Measurements from ENCODE around the gene PKP1. TPM values are rescaled to one million over a fixed set of nuclear protein-coding genes. Genes with fewer than 3 reads are reported as not detected.

PKP1 gene
- total RNA-seq, 1 donor from 2014 or later = not detected

DNA sequence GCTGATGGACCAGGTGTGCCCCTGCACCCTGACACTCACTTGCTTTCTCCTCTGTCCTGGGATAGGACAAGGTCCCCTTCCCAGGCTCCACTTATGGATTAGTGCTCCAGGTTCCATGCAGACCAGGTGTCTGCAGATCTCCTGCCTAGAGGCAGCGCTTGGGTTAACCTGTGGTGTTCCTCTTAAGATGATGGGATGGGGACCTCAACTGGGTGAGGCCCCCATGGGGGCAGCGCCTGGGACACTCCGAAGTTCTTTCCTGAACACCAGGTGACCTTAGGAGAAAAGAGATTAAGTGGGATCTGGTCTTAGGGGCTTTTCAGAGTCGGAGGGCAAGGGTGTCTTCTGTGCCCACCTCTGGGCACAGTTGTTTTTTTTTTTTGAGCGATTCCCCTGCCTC is 72.9 kb downstream of the PKP1 start:
- Mint-ChIP-seq H3K4me3 (ENCODE audit: unreplicated experiment) (no peak overlapping the region), H3K36me3 (ENCODE audit: unreplicated experiment) (no peaks in the 10 kb centered on the region), H3K27ac (ENCODE audit: unreplicated experiment) (no peak overlapping the region), H3K9me3 (ENCODE audit: unreplicated experiment) (peaks cover 1% of the 10 kb centered on the region), H3K27me3 (ENCODE audit: unreplicated experiment) (peaks cover 12% of the 10 kb centered on the region), H3K4me1 (ENCODE audit: low read depth, unreplicated experiment) (peaks cover 5% of the 10 kb centered on the region)
- DNase-seq = no peak
- TF ChIP-seq, protein P1, sequence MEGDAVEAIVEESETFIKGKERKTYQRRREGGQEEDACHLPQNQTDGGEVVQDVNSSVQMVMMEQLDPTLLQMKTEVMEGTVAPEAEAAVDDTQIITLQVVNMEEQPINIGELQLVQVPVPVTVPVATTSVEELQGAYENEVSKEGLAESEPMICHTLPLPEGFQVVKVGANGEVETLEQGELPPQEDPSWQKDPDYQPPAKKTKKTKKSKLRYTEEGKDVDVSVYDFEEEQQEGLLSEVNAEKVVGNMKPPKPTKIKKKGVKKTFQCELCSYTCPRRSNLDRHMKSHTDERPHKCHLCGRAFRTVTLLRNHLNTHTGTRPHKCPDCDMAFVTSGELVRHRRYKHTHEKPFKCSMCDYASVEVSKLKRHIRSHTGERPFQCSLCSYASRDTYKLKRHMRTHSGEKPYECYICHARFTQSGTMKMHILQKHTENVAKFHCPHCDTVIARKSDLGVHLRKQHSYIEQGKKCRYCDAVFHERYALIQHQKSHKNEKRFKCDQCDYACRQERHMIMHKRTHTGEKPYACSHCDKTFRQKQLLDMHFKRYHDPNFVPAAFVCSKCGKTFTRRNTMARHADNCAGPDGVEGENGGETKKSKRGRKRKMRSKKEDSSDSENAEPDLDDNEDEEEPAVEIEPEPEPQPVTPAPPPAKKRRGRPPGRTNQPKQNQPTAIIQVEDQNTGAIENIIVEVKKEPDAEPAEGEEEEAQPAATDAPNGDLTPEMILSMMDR (IDR thresholded peaks at IDR 0.05; ENCODE audit: partially characterized antibody, unreplicated experiment) = no peak

DNA sequence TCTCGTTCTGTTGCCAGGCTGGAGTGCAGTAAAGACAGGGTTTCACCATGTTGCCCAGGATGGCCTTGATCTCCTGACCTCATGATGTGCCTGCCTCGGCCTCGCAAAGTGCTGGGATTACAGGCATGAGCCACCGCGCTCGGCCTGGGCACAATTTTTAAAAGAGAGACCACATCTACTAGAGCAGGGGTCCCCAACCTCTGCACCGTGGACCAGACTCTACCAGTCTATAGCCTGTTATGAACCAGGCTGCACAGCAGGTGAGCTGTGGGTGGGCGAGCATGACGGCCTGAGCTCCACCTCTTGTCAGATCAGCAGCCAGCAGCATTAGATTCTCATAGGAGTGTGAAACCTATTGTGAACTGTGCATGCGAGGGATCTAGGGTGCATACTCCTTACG is 73.4 kb downstream of the PKP1 start:
- peaks cover 3% of the 10 kb centered on the region for H3K4me1 Mint-ChIP-seq (ENCODE audit: low read depth, unreplicated experiment)
- H3K36me3 Mint-ChIP-seq (ENCODE audit: unreplicated experiment) = no peaks in the 10 kb centered on the region
- H3K27me3 Mint-ChIP-seq (ENCODE audit: unreplicated experiment) = peaks cover 12% of the 10 kb centered on the region
- no peak for DNase-seq
- peaks cover 1% of the 10 kb centered on the region for H3K9me3 Mint-ChIP-seq (ENCODE audit: unreplicated experiment)
- H3K4me3 Mint-ChIP-seq (ENCODE audit: unreplicated experiment) = no peak overlapping the region
- TF ChIP-seq, protein P1 (IDR thresholded peaks at IDR 0.05; ENCODE audit: partially characterized antibody, unreplicated experiment) = no peak
- H3K27ac Mint-ChIP-seq (ENCODE audit: unreplicated experiment) = no peak overlapping the region

DNA sequence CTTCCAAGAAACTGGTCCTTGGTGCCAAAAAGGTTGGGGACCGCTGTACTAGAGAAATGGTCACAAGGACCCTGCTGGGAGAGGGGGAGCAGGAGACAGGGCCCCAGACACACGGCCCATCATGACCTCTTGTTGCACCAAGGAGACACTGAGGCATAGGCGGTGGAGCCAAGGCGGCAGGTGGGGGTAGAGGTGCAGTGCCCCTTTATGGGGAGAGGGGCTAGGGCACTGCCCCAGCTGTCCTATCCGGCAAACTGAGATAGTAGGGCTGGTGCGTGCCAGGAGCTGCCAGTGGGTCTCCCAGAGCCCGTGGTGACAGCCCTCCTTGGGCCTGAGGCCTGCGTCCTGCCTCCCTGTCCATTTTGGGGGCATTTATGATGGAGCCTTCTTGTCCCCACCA is 73.9 kb downstream of the PKP1 start:
- H3K4me1 Mint-ChIP-seq (ENCODE audit: low read depth, unreplicated experiment) = peaks cover 3% of the 10 kb centered on the region
- H3K9me3 Mint-ChIP-seq (ENCODE audit: unreplicated experiment) = peaks cover 1% of the 10 kb centered on the region
- DNase-seq = no peak
- no peaks in the 10 kb centered on the region for H3K36me3 Mint-ChIP-seq (ENCODE audit: unreplicated experiment)
- H3K4me3 Mint-ChIP-seq (ENCODE audit: unreplicated experiment) = no peak overlapping the region
- TF ChIP-seq, protein P1 (IDR thresholded peaks at IDR 0.05; ENCODE audit: partially characterized antibody, unreplicated experiment) = no peak
- no peak overlapping the region for H3K27ac Mint-ChIP-seq (ENCODE audit: unreplicated experiment)
- H3K27me3 Mint-ChIP-seq (ENCODE audit: unreplicated experiment) = peaks cover 14% of the 10 kb centered on the region

DNA sequence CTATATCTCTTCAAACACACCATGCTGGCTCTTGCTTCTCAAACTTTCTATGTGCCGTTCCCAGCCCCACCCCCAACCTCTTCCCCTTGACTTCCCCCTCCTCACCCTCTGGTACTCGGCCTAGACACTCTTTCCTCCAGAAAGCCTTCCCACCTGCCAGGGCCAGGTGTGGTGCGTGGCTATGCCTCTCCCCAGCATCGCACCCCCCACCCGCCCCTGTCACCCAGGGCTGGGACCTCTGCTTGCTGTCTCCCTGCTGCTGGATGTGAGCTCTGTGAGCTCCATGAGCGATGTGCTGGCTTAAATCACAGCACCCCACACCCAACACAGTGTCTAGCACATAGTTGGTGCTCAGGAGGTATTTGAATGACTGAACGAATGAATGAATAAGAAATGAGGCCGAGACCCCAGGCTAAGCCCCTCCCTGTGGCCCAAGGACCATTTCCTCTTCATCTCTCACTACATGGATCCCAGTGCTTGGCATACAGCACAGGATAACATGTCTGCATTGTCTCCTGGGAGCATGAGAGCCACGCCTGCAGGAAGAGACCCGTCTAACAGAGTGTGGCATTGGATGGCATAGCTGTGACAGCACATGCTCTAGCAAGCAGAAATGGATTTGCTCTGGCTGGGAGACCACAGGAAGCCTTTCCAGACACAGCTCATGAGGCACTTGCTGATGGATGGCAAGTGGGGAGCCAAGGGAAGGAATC is 74.5 kb downstream of the PKP1 start:
- peaks cover 3% of the 10 kb centered on the region for H3K4me1 Mint-ChIP-seq (ENCODE audit: low read depth, unreplicated experiment)
- TF ChIP-seq, protein P1 (IDR thresholded peaks at IDR 0.05; ENCODE audit: partially characterized antibody, unreplicated experiment) = no peak
- no peak overlapping the region for H3K27ac Mint-ChIP-seq (ENCODE audit: unreplicated experiment)
- H3K36me3 Mint-ChIP-seq (ENCODE audit: unreplicated experiment) = no peaks in the 10 kb centered on the region
- DNase-seq = no peak
- peaks cover 14% of the 10 kb centered on the region for H3K27me3 Mint-ChIP-seq (ENCODE audit: unreplicated experiment)
- H3K4me3 Mint-ChIP-seq (ENCODE audit: unreplicated experiment) = no peak overlapping the region
- H3K9me3 Mint-ChIP-seq (ENCODE audit: unreplicated experiment) = peaks cover 1% of the 10 kb centered on the region

DNA sequence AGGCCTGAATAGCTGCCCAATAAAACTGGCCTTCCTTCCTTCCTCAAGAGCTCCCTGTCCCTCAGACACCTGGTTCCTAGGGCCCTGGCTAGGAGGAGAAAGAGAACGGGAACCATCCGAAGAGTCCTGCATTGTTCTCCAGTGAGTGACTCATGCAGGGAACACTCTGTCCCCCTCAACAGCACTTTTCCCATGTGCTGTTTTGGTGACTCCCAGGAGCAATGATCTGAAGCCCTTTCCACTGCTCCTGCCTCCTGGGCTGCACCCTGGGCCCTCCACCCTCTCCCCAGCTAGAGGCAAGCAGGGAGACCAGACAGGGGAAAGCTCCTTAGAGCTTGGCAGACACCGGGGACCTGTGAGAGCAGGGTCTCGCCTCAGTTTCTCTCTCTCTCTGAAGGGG is 75.3 kb downstream of the PKP1 start:
- TF ChIP-seq, protein P1 (IDR thresholded peaks at IDR 0.05; ENCODE audit: partially characterized antibody, unreplicated experiment) = no peak
- Mint-ChIP-seq H3K4me3 (ENCODE audit: unreplicated experiment) (no peak overlapping the region), H3K27ac (ENCODE audit: unreplicated experiment) (no peak overlapping the region), H3K36me3 (ENCODE audit: unreplicated experiment) (no peaks in the 10 kb centered on the region), H3K9me3 (ENCODE audit: unreplicated experiment) (peaks cover 1% of the 10 kb centered on the region), H3K4me1 (ENCODE audit: low read depth, unreplicated experiment) (peaks cover 3% of the 10 kb centered on the region), H3K27me3 (ENCODE audit: unreplicated experiment) (peaks cover 14% of the 10 kb centered on the region)
- no peak for DNase-seq

Data from glutamatergic neuron (in vitro differentiated cells).